Thyroid gland (tissue), 4 donors: ENCODE data around the gene CECR2. TPM values are rescaled to one million over a fixed set of nuclear protein-coding genes. Genes with fewer than 3 reads are reported as not detected.
"Not testable (repeated sequence)": the region's sequence is repeated elsewhere in the genome, so short reads cannot be mapped to it uniquely, and the experiment has no call there.

Experiments used
- DNase-seq, 2 donors: peaks; one replicate each; pipeline ENCODE4 v3.0.0-alpha.2; 2019
- H3K27ac ChIP-seq, 3 donors: fragments of 200-600 bp; sonication (generic); 1 replicate in 2 of 3; 2 replicates in 1 of 3; pipeline ENCODE4 v1.5.1; 2016 to 2019; ENCODE audit warnings: mild to moderate bottlenecking in 1 of 3, moderate library complexity in 1 of 3
- H3K27me3 ChIP-seq: fragments of 200-600 bp; sonication (generic); one replicate; pipeline ENCODE4 v1.5.1; 2019
- H3K36me3 ChIP-seq, 2 donors: fragments of 200-600 bp; sonication (generic); one replicate each; pipeline ENCODE4 v1.5.1; 2016 to 2019
- H3K4me1 ChIP-seq, 2 donors: fragments of 200-600 bp; sonication (generic); one replicate each; pipeline ENCODE4 v1.5.1; 2017 to 2019
- H3K4me3 ChIP-seq, 3 donors: fragments of 200-600 bp; sonication (generic); replicated peaks in 1 of 3; 1 replicate in 2 of 3; 2 replicates in 1 of 3; pipeline ENCODE4 v1.5.1; 2016; ENCODE audit warnings: mild to moderate bottlenecking in 1 of 3
- H3K9me3 ChIP-seq: fragments of 200-600 bp; sonication (generic); one replicate; pipeline ENCODE4 v1.5.1; 2017
- CTCF ChIP-seq, 6 experiments: fragments of 200-600 bp in 3 of 6; fragments of 450-650 bp in 3 of 6; sonication (generic) in 3 of 6; IDR thresholded peaks; one replicate each; pipeline ENCODE4 v1.5.1; 2016 to 2019; ENCODE audit warnings: antibody characterized with exemption in 6 of 6, mild to moderate bottlenecking in 2 of 6, inconsistent platforms in 1 of 6, moderate library complexity in 1 of 6
- POLR2A ChIP-seq, 2 donors: fragments of 450-650 bp; IDR thresholded peaks; one replicate each; pipeline ENCODE4 v1.6.1; 2017; ENCODE audit warnings: antibody characterized with exemption in 2 of 2, mild to moderate bottlenecking in 2 of 2, moderate library complexity in 1 of 2
- WGBS, 2 donors: methylation state at CpG; one replicate each; pipeline ENCODE4 v1.1.5; 2017; 5-methylcytosine and 5-hydroxymethylcytosine counted together
- intact Hi-C: fragments of 100-400 bp; cut with DNase I; formaldehyde crosslinking; loops from one replicate; pipeline ENCODE4 v1.15.1; 2023
- total RNA-seq, 4 donors: library from RNA; depleted of rRNA; stranded (reverse); fragments of >200 nt; gene quantifications; one replicate each; pipeline ENCODE4 v1.2.3, GENCODE V29; 2016

The CECR2 gene
- total RNA-seq, 4 donors from 2014 or later = 1.5 to 7.7 (median 2.1) TPM

- no peaks in the 10 kb centered on the region for H3K27me3 ChIP-seq
- WGBS, 2 donors = 95% methylated on average over 3 of the region's 3 CpGs
- H3K27ac ChIP-seq = no peak overlapping the region
- intact Hi-C loops = no loop called here
- H3K4me1 ChIP-seq = no peaks in the 10 kb centered on the region
- no peak for DNase-seq
- no peaks in the 10 kb centered on the region for H3K9me3 ChIP-seq
- no peak for TF ChIP-seq CTCF (IDR thresholded peaks at IDR 0.05)
- TF ChIP-seq POLR2A (IDR thresholded peaks at IDR 0.05) = no peak
- H3K4me3 ChIP-seq = no peak overlapping the region
- no peaks in the 10 kb centered on the region for H3K36me3 ChIP-seq
Measured at GRCh38 chr22:17508110-17508509, 138.8 kb downstream of the CECR2 start.

GRCh38 chr22:17512960-17513359 lies 143.7 kb downstream of the CECR2 start:
- no peak for TF ChIP-seq POLR2A (IDR thresholded peaks at IDR 0.05)
- no peak for TF ChIP-seq CTCF (IDR thresholded peaks at IDR 0.05)
- Histone ChIP-seq H3K27ac (no peak overlapping the region), H3K36me3 (no peaks in the 10 kb centered on the region), H3K27me3 (no peaks in the 10 kb centered on the region), H3K9me3 (no peaks in the 10 kb centered on the region), H3K4me1 (no peaks in the 10 kb centered on the region), H3K4me3 (no peak overlapping the region)
- no peak for DNase-seq
- WGBS, 2 donors = 88 to 90% methylated on average over 4 of the region's 4 CpGs
- intact Hi-C loops = no loop called here

- H3K4me3 ChIP-seq = no peak overlapping the region
- H3K27me3 ChIP-seq = no peaks in the 10 kb centered on the region
- no peak for TF ChIP-seq POLR2A (IDR thresholded peaks at IDR 0.05)
- no peak for TF ChIP-seq CTCF (IDR thresholded peaks at IDR 0.05)
- intact Hi-C loops = no loop called here
- no peak overlapping the region for H3K27ac ChIP-seq
- H3K4me1 ChIP-seq = no peaks in the 10 kb centered on the region
- no peaks in the 10 kb centered on the region for H3K36me3 ChIP-seq
- no peak for DNase-seq
- WGBS, 2 donors = 45 to 51% methylated on average over 2 of the region's 2 CpGs
- H3K9me3 ChIP-seq = no peaks in the 10 kb centered on the region
Measured at GRCh38 chr22:17513612-17514011, 144.4 kb downstream of the CECR2 start.

- 78 to 85% methylated on average over 7 of the region's 7 CpGs for WGBS, 2 donors
- DNase-seq = no peak
- TF ChIP-seq CTCF (IDR thresholded peaks at IDR 0.05) = no peak
- no peak overlapping the region for H3K27ac ChIP-seq
- no peak overlapping the region for H3K4me3 ChIP-seq
- H3K9me3 ChIP-seq = no peaks in the 10 kb centered on the region
- no peaks in the 10 kb centered on the region for H3K27me3 ChIP-seq
- no peaks in the 10 kb centered on the region for H3K36me3 ChIP-seq
- H3K4me1 ChIP-seq = no peaks in the 10 kb centered on the region
- intact Hi-C loops = no loop called here
Measured at GRCh38 chr22:17514084-17514483, 144.8 kb downstream of the CECR2 start.

- WGBS, 2 donors = 80 to 86% methylated on average over 3 of the region's 3 CpGs
- Histone ChIP-seq H3K4me1 (no peaks in the 10 kb centered on the region), H3K4me3 (no peak overlapping the region), H3K9me3 (no peaks in the 10 kb centered on the region), H3K27me3 (no peaks in the 10 kb centered on the region), H3K36me3 (no peaks in the 10 kb centered on the region), H3K27ac (no peak overlapping the region)
- intact Hi-C loops = no loop called here
- no peak for DNase-seq
- TF ChIP-seq CTCF (IDR thresholded peaks at IDR 0.05) (no peak), POLR2A (IDR thresholded peaks at IDR 0.05) (no peak)
Measured at GRCh38 chr22:17518406-17518805, 149.1 kb downstream of the CECR2 start.

- H3K36me3 ChIP-seq, intact Hi-C loops: not testable (repeated sequence)
- 96 to 98% methylated on average over 1 of the region's 1 CpG for WGBS, 2 donors
Measured at GRCh38 chr22:17521971-17522370, 152.7 kb downstream of the CECR2 start.

More at GRCh38 chr22:17521971-17522370, 152.7 kb downstream of the CECR2 start:
- H3K4me1 ChIP-seq, H3K27ac ChIP-seq, H3K4me3 ChIP-seq, H3K27me3 ChIP-seq, H3K9me3 ChIP-seq, DNase-seq: not testable (repeated sequence)
